Astrocyte (in vitro differentiated cells and primary cell): ENCODE results near the gene EFCAB6. TPM values are rescaled to one million over a fixed set of nuclear protein-coding genes. Genes with fewer than 3 reads are reported as not detected.

ENCODE experiments used
- DNase-seq: peaks from one replicate; pipeline ENCODE4 v3.0.0-alpha.2; 2010; ENCODE audit warnings: low read depth
- FAIRE-seq: peaks from 2 replicates; lab custom pipeline; 2011; peaks lifted over from hg19 to GRCh38; lab: Jason Lieb, UNC
- H2AFZ ChIP-seq: 2 replicates; pipeline ENCODE4 v1.6.0; 2012; ENCODE audit warnings: low read depth, low read length, inconsistent platforms
- H3K27ac ChIP-seq: 2 replicates; pipeline ENCODE4 v1.5.1; 2011; ENCODE audit warnings: low read depth, low read length, inconsistent platforms
- H3K27me3 ChIP-seq: 2 replicates; pipeline ENCODE4 v1.6.0; 2011; ENCODE audit warnings: low read length, inconsistent platforms; ENCODE audit not compliant: insufficient read depth
- H3K36me3 ChIP-seq: 2 replicates; pipeline ENCODE4 v1.5.1; 2011; ENCODE audit warnings: low read length, inconsistent platforms; ENCODE audit not compliant: insufficient read depth
- H3K4me1 ChIP-seq: 2 replicates; pipeline ENCODE4 v1.5.1; 2011; ENCODE audit warnings: low read length, inconsistent platforms; ENCODE audit not compliant: insufficient read depth
- H3K4me2 ChIP-seq: 2 replicates; pipeline ENCODE4 v1.6.0; 2012; ENCODE audit warnings: low read length, inconsistent platforms
- H3K4me3 ChIP-seq: 2 replicates; pipeline ENCODE4 v1.5.1; 2011; ENCODE audit warnings: low read depth, mild to moderate bottlenecking, low read length, inconsistent platforms; ENCODE audit not compliant: insufficient read depth
- H3K79me2 ChIP-seq: 2 replicates; pipeline ENCODE4 v1.6.0; 2012; ENCODE audit warnings: mild to moderate bottlenecking, low read length, inconsistent platforms; ENCODE audit not compliant: insufficient read depth
- H3K9ac ChIP-seq: 2 replicates; pipeline ENCODE4 v1.6.0; 2012; ENCODE audit warnings: mild to moderate bottlenecking, low read length, inconsistent platforms
- H3K9me3 ChIP-seq: 2 replicates; pipeline ENCODE4 v1.5.1; 2012; ENCODE audit warnings: low read depth, mild to moderate bottlenecking, low read length, inconsistent platforms; ENCODE audit not compliant: insufficient read depth
- H4K20me1 ChIP-seq: 2 replicates; pipeline ENCODE4 v1.6.0; 2012; ENCODE audit warnings: low read length, inconsistent platforms; ENCODE audit not compliant: insufficient read depth
- H3K27ac Mint-ChIP-seq: one replicate; pipeline ENCODE4 v1.8.0; 2021; ENCODE audit warnings: mild to moderate bottlenecking, mixed read lengths; ENCODE audit not compliant: unreplicated experiment
- H3K27me3 Mint-ChIP-seq: one replicate; pipeline ENCODE4 v1.8.0; 2021; ENCODE audit warnings: low read depth, mixed read lengths; ENCODE audit not compliant: unreplicated experiment
- H3K36me3 Mint-ChIP-seq: one replicate; pipeline ENCODE4 v1.8.0; 2021; ENCODE audit warnings: low read depth, mixed read lengths; ENCODE audit not compliant: unreplicated experiment
- H3K4me1 Mint-ChIP-seq: one replicate; pipeline ENCODE4 v1.8.0; 2021; ENCODE audit warnings: low read depth, mixed read lengths; ENCODE audit not compliant: unreplicated experiment
- H3K4me3 Mint-ChIP-seq: one replicate; pipeline ENCODE4 v1.8.0; 2021; ENCODE audit warnings: mild to moderate bottlenecking, moderate library complexity, mixed read lengths; ENCODE audit not compliant: unreplicated experiment
- H3K9me3 Mint-ChIP-seq: one replicate; pipeline ENCODE4 v1.8.0; 2021; ENCODE audit warnings: mild to moderate bottlenecking, mixed read lengths; ENCODE audit not compliant: unreplicated experiment
- EZH2 ChIP-seq: IDR thresholded peaks from 2 replicates; pipeline ENCODE4 v1.6.1; 2012; ENCODE audit warnings: mild to moderate bottlenecking, low read length, inconsistent platforms; ENCODE audit not compliant: insufficient read depth
- total RNA-seq: library from RNA; stranded (reverse); gene quantifications from 2 replicates; pipeline ENCODE4 v1.2.1, GENCODE V29; 2021
- TF ChIP-seq, protein P1 (sequence below): IDR thresholded peaks from 2 replicates; pipeline ENCODE4 v1.5.1; 2011; ENCODE audit warnings: low read depth, mild to moderate bottlenecking, inconsistent platforms, low read length, moderate library complexity; ENCODE audit not compliant: insufficient read depth

EFCAB6 gene
- total RNA-seq, 1 donor from 2014 or later, result 1.2 TPM

DNA sequence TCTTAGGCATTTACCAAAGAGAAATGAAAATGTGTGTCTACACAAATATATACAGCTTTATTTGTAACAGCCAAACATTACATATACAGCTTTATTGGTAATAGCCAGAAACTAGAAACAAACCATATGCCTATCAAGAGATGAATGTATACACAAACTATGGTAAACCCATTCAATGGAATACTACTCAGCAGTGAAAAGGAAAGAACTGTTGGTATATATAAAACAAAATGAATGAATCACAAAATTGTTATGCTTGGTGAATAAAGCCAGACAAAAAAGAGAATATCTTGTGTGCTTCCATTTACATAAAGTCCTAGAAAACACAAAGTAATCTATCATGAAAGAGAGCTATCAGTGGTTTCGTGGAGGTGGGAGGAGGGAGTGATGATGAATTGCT lies 142.9 kb downstream of the EFCAB6 start:
- H4K20me1 ChIP-seq, result no peaks in the 10 kb centered on the region
- no peak overlapping the region for H3K27ac ChIP-seq
- no peak overlapping the region for H3K9ac ChIP-seq
- no peak overlapping the region for H3K4me3 Mint-ChIP-seq
- H2AFZ ChIP-seq, result no peak overlapping the region
- no peak overlapping the region for H3K27ac Mint-ChIP-seq
- peaks cover 10% of the 10 kb centered on the region for H3K27me3 Mint-ChIP-seq
- H3K4me1 ChIP-seq, result no peaks in the 10 kb centered on the region
- DNase-seq (no peak), FAIRE-seq (no peak)
- H3K4me1 Mint-ChIP-seq, result no peaks in the 10 kb centered on the region
- H3K9me3 ChIP-seq, result no peaks in the 10 kb centered on the region
- H3K9me3 Mint-ChIP-seq, result no peaks in the 10 kb centered on the region
- no peaks in the 10 kb centered on the region for H3K36me3 ChIP-seq
- no peak overlapping the region for H3K4me3 ChIP-seq
- no peaks in the 10 kb centered on the region for H3K27me3 ChIP-seq
- no peak overlapping the region for H3K4me2 ChIP-seq
- H3K79me2 ChIP-seq, result no peaks in the 10 kb centered on the region
- peaks cover 2% of the 10 kb centered on the region for H3K36me3 Mint-ChIP-seq
- TF ChIP-seq, protein P1, sequence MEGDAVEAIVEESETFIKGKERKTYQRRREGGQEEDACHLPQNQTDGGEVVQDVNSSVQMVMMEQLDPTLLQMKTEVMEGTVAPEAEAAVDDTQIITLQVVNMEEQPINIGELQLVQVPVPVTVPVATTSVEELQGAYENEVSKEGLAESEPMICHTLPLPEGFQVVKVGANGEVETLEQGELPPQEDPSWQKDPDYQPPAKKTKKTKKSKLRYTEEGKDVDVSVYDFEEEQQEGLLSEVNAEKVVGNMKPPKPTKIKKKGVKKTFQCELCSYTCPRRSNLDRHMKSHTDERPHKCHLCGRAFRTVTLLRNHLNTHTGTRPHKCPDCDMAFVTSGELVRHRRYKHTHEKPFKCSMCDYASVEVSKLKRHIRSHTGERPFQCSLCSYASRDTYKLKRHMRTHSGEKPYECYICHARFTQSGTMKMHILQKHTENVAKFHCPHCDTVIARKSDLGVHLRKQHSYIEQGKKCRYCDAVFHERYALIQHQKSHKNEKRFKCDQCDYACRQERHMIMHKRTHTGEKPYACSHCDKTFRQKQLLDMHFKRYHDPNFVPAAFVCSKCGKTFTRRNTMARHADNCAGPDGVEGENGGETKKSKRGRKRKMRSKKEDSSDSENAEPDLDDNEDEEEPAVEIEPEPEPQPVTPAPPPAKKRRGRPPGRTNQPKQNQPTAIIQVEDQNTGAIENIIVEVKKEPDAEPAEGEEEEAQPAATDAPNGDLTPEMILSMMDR, result no peak
- TF ChIP-seq EZH2, result no peak

DNA sequence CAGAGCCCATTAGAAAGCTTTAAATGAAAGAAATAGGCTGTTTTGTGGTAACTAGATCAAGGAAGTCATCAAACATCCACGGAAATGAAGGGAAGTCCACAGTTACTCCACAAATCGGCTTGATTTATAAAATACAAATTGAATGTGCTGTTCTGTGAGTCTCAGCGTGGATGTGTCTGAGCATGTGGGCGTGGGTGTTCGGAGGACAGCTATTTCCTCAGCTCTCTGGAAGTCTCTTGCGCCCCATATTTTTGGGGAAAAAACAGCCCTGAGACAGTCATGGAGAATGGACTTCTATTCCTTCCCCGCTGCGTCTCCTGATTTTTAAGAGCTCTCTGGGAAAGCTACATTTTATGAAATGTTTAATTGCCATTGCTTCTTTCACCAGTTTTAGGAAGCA lies 144.4 kb downstream of the EFCAB6 start:
- Histone ChIP-seq H3K4me2 (no peak overlapping the region), H3K36me3 (no peaks in the 10 kb centered on the region)
- no peak for FAIRE-seq

DNA sequence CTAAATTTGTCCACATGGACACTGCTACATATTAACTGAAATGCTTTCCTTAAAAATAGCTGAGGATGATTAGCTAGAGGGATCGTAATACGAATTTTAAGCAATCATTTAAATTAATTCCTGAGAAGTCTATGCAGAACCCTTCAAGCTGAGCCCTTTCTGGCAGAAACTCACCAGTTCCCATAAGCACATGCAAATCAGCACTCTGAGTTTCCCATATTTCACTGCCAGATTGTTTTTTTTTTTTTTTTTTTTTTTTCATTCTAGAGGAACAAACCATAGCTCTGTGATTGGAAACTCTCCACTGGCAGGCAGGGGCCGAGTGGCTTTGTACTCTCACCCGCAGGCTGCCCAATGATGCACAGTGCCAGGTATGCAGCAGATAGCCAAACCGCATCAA lies 145.6 kb downstream of the EFCAB6 start:
- peaks cover 10% of the 10 kb centered on the region for H3K27me3 Mint-ChIP-seq
- no peak overlapping the region for H3K27ac ChIP-seq
- no peaks in the 10 kb centered on the region for H3K9me3 ChIP-seq
- no peaks in the 10 kb centered on the region for H3K4me1 Mint-ChIP-seq
- TF ChIP-seq, protein P1, result no peak
- TF ChIP-seq EZH2, result no peak
- H3K27me3 ChIP-seq, result no peaks in the 10 kb centered on the region
- no peak overlapping the region for H3K27ac Mint-ChIP-seq
- no peaks in the 10 kb centered on the region for H3K79me2 ChIP-seq
- H2AFZ ChIP-seq, result no peak overlapping the region
- no peaks in the 10 kb centered on the region for H3K9me3 Mint-ChIP-seq
- H3K9ac ChIP-seq, result no peak overlapping the region
- H4K20me1 ChIP-seq, result no peaks in the 10 kb centered on the region
- H3K4me1 ChIP-seq, result no peaks in the 10 kb centered on the region
- H3K36me3 ChIP-seq, result no peaks in the 10 kb centered on the region
- no peak overlapping the region for H3K4me3 ChIP-seq
- H3K4me2 ChIP-seq, result no peak overlapping the region
- FAIRE-seq (no peak), DNase-seq (no peak)
- peaks cover 2% of the 10 kb centered on the region for H3K36me3 Mint-ChIP-seq
- H3K4me3 Mint-ChIP-seq, result no peak overlapping the region

More for the DNA sequence above, 144.4 kb downstream of the EFCAB6 start:
- Mint-ChIP-seq H3K36me3 (peaks cover 2% of the 10 kb centered on the region), H3K4me1 (no peaks in the 10 kb centered on the region), H3K27me3 (peaks cover 10% of the 10 kb centered on the region), H3K9me3 (no peaks in the 10 kb centered on the region), H3K4me3 (no peak overlapping the region), H3K27ac (no peak overlapping the region)
- no peak for DNase-seq
- H2AFZ ChIP-seq, result no peak overlapping the region
- no peaks in the 10 kb centered on the region for H3K4me1 ChIP-seq
- no peak overlapping the region for H3K27ac ChIP-seq
- TF ChIP-seq, protein P1, result no peak
- no peak for TF ChIP-seq EZH2
- H3K4me3 ChIP-seq, result no peak overlapping the region
- no peaks in the 10 kb centered on the region for H3K9me3 ChIP-seq
- H3K27me3 ChIP-seq, result no peaks in the 10 kb centered on the region
- H4K20me1 ChIP-seq, result no peaks in the 10 kb centered on the region
- no peaks in the 10 kb centered on the region for H3K79me2 ChIP-seq
- no peak overlapping the region for H3K9ac ChIP-seq
